PC-3 (cell line): ENCODE data around the gene FUS. TPM values are rescaled to one million over a fixed set of nuclear protein-coding genes. Genes with fewer than 3 reads are reported as not detected.

Source experiments
- ATAC-seq: fragments of 200-7000 bp; cut with Tn5 transposase; 2 replicates; pipeline ENCODE4 v1.9.1; 2020; ENCODE audit warnings: mild to moderate bottlenecking, moderate library complexity
- BruUV-seq: library from RNA; stranded (reverse); fragments of 400-500 nt; replicated peaks from 2 replicates; lab custom pipeline; 2021; lab: Mats Ljungman, UMichigan
- CTCF ChIA-PET: fragments of 300-600 bp; sonication (Branson Sonifier 250); formaldehyde crosslinking; loops from one replicate; lab custom pipeline; 2022; ENCODE audit warnings: antibody characterized with exemption; lab: Charles Lee
- POLR2A ChIA-PET: fragments of 300-600 bp; sonication (Branson Sonifier 250); formaldehyde crosslinking; loops from one replicate; lab custom pipeline; 2022; ENCODE audit warnings: antibody characterized with exemption; ENCODE audit not compliant: unreplicated experiment; lab: Charles Lee
- DNase-seq: peaks from one replicate; pipeline ENCODE4 v3.0.0-alpha.2; 2015
- H2AFZ ChIP-seq: fragments of 300-600 bp; sonication (generic); 2 replicates; pipeline ENCODE4 v1.6.0; 2016; ENCODE audit warnings: antibody characterized with exemption, low read length
- H3F3A ChIP-seq: fragments of 300-600 bp; sonication (generic); one replicate; pipeline ENCODE4 v1.6.0; 2017; ENCODE audit warnings: antibody characterized with exemption, low read length, control low read depth, mild to moderate bottlenecking; ENCODE audit not compliant: unreplicated experiment
- H3K27ac ChIP-seq: fragments of 300-600 bp; sonication (generic); 2 replicates; pipeline ENCODE4 v1.5.1; 2016; ENCODE audit warnings: mild to moderate bottlenecking, low read length
- H3K27me3 ChIP-seq: fragments of 300-600 bp; sonication (generic); 2 replicates; pipeline ENCODE4 v1.6.1; 2016; ENCODE audit warnings: low read length, mixed read lengths
- H3K36me3 ChIP-seq: fragments of 300-600 bp; sonication (generic); 2 replicates; pipeline ENCODE4 v1.6.1; 2016; ENCODE audit warnings: low read depth, mixed run types, low read length, mixed read lengths
- H3K4me1 ChIP-seq: fragments of 300-600 bp; sonication (generic); 2 replicates; pipeline ENCODE4 v1.5.1; 2016; ENCODE audit warnings: low read length; ENCODE audit not compliant: insufficient read depth
- H3K4me2 ChIP-seq: fragments of 300-600 bp; sonication (generic); 2 replicates; pipeline ENCODE4 v1.6.0; 2016; ENCODE audit warnings: low read length
- H3K4me3 ChIP-seq: fragments of 300-600 bp; sonication (generic); 2 replicates; pipeline ENCODE4 v1.5.1; 2016; ENCODE audit warnings: mild to moderate bottlenecking, low read length, mixed read lengths
- H3K79me2 ChIP-seq: fragments of 300-600 bp; sonication (generic); 2 replicates; pipeline ENCODE4 v1.6.1; 2017; ENCODE audit warnings: low read length, mixed read lengths
- H3K9ac ChIP-seq: fragments of 300-600 bp; sonication (generic); 2 replicates; pipeline ENCODE4 v1.6.0; 2016; ENCODE audit warnings: mild to moderate bottlenecking, low read length
- H3K9me2 ChIP-seq: fragments of 300-600 bp; sonication (generic); replicated peaks from 2 replicates; pipeline ENCODE4 v1.6.1; 2016; ENCODE audit warnings: mixed run types, low read length, mixed read lengths
- H3K9me3 ChIP-seq: fragments of 300-600 bp; sonication (generic); 2 replicates; pipeline ENCODE4 v1.6.1; 2016; ENCODE audit warnings: low read length, mixed read lengths
- H4K20me1 ChIP-seq: fragments of 300-600 bp; sonication (generic); 2 replicates; pipeline ENCODE4 v1.6.1; 2016; ENCODE audit warnings: low read length, mixed read lengths
- EZH2 ChIP-seq: fragments of 300-600 bp; sonication (generic); IDR thresholded peaks from one replicate; pipeline ENCODE4 v1.6.1; 2017; ENCODE audit warnings: antibody characterized with exemption, mild to moderate bottlenecking, low read length; ENCODE audit not compliant: unreplicated experiment
- EZH2phosphoT487 ChIP-seq: fragments of 300-600 bp; sonication (generic); IDR thresholded peaks from 2 replicates; pipeline ENCODE4 v1.6.1; 2018; ENCODE audit warnings: mild to moderate bottlenecking, antibody characterized with exemption, low read length, borderline replicate concordance
- intact Hi-C: fragments of 100-400 bp; cut with micrococcal nuclease; formaldehyde crosslinking; loops from 2 replicates; pipeline ENCODE4 v1.9.0; 2023
- total RNA-seq: library from RNA; depleted of rRNA; stranded (reverse); fragments of >200 nt; gene quantifications from 2 replicates; pipeline ENCODE4 v1.2.3, GENCODE V29; 2014
- TF ChIP-seq, protein P1 (sequence below): fragments of 300-600 bp; sonication (generic); conservative IDR thresholded peaks from 2 replicates; pipeline ENCODE4 v1.5.1; 2017; ENCODE audit warnings: antibody characterized with exemption, low read depth, mild to moderate bottlenecking, low read length

FUS gene
- total RNA-seq, 1 experiment from 2014 or later: 43.0 TPM

DNA sequence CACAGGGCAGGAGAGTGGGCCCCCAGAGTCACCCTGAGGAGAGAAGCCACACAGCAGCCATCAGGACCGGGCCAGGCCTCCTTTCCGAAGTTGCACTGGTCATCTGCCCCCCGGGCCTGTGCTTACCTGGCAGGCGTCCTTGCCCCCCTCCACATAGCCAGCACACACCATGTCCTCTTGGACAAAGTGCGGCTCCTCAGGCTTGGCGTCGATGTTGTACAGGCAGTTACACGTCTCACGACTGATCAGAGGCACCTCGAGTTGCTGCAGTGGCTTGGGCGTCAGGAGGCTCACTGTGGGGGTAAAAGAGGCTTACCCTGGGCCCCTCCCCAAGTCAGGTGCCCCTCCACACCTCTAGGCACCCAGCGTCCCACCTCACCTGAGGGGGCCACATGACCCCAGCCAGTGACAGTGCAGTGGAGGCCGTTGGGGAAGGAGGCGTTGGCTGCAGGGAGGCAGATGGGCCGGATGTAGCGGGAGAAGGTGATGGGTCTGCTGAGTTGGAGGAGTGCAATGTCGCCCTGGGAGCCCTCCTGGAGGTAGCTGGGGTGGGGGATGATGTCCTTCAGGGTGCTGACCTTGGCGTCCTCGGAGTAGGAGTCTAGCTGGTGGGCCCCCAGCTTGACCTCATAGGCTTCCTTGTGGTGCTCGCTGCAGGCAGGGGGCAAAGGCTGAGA lies 47.5 kb upstream of the FUS start:
- no peaks in the 10 kb centered on the region; the same call in 1 of the 2 replicates for H3K36me3 ChIP-seq
- H3K9ac ChIP-seq: no peak overlapping the region
- intact Hi-C loops: no loop called here
- POLR2A ChIA-PET: no interaction called here
- no peak overlapping the region for H3K4me2 ChIP-seq
- no peak overlapping the region for H3K27ac ChIP-seq
- H3K27me3 ChIP-seq: no peaks in the 10 kb centered on the region
- no peak for DNase-seq
- H3K4me1 ChIP-seq: peaks cover 34% of the 10 kb centered on the region
- CTCF ChIA-PET: no interaction called here
- H4K20me1 ChIP-seq: no peaks in the 10 kb centered on the region
- no peaks in the 10 kb centered on the region for H3F3A ChIP-seq
- H3K79me2 ChIP-seq: no peaks in the 10 kb centered on the region
- TF ChIP-seq EZH2: no peak
- TF ChIP-seq, protein P1, sequence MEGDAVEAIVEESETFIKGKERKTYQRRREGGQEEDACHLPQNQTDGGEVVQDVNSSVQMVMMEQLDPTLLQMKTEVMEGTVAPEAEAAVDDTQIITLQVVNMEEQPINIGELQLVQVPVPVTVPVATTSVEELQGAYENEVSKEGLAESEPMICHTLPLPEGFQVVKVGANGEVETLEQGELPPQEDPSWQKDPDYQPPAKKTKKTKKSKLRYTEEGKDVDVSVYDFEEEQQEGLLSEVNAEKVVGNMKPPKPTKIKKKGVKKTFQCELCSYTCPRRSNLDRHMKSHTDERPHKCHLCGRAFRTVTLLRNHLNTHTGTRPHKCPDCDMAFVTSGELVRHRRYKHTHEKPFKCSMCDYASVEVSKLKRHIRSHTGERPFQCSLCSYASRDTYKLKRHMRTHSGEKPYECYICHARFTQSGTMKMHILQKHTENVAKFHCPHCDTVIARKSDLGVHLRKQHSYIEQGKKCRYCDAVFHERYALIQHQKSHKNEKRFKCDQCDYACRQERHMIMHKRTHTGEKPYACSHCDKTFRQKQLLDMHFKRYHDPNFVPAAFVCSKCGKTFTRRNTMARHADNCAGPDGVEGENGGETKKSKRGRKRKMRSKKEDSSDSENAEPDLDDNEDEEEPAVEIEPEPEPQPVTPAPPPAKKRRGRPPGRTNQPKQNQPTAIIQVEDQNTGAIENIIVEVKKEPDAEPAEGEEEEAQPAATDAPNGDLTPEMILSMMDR: no peak
- TF ChIP-seq EZH2phosphoT487: no peak
- H3K9me2 ChIP-seq: no peaks in the 10 kb centered on the region
- no peak overlapping the region for H2AFZ ChIP-seq
- no TSS peak for BruUV-seq
- H3K4me3 ChIP-seq: no peak overlapping the region
- no peak for ATAC-seq
- H3K9me3 ChIP-seq: no peaks in the 10 kb centered on the region

DNA sequence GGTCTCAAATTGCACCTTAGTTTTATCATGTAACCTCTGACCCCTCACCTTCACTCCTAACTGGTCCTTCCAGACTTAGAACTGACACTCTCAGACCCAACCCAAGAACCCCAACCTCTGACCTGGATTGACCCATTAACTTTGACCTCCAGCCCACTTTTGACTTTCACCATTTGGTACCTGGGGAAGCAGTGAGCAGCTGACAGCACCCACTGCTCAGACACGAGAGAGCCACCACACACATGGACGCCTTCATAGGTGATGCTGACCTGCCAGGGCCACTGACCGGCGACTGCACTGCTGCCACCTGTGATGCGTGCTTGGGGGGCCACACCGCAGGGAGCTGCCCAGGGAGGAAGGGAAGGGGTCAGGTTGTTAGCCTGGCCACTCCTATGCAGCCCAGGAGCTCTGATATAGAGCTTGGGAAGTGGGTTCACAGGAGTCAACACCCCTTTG lies 46.9 kb upstream of the FUS start:
- BruUV-seq: no TSS peak
- no peak overlapping the region for H3K4me3 ChIP-seq
- POLR2A ChIA-PET: no interaction called here
- CTCF ChIA-PET: no interaction called here
- no peak for TF ChIP-seq EZH2phosphoT487
- no peak for TF ChIP-seq EZH2
- TF ChIP-seq, protein P1: no peak
- H3K27me3 ChIP-seq: no peaks in the 10 kb centered on the region
- no peak overlapping the region for H3K27ac ChIP-seq
- intact Hi-C loops: no loop called here
- no peaks in the 10 kb centered on the region for H3K9me3 ChIP-seq
- no peaks in the 10 kb centered on the region for H3F3A ChIP-seq
- H4K20me1 ChIP-seq: no peaks in the 10 kb centered on the region
- no peaks in the 10 kb centered on the region for H3K9me2 ChIP-seq
- DNase-seq (no peak), ATAC-seq (no peak)
- no peaks in the 10 kb centered on the region for H3K79me2 ChIP-seq
- H2AFZ ChIP-seq: no peak overlapping the region
- H3K9ac ChIP-seq: no peak overlapping the region
- H3K4me1 ChIP-seq: peaks cover 34% of the 10 kb centered on the region
- no peak overlapping the region for H3K4me2 ChIP-seq
- H3K36me3 ChIP-seq: no peaks in the 10 kb centered on the region; the same call in 1 of the 2 replicates

DNA sequence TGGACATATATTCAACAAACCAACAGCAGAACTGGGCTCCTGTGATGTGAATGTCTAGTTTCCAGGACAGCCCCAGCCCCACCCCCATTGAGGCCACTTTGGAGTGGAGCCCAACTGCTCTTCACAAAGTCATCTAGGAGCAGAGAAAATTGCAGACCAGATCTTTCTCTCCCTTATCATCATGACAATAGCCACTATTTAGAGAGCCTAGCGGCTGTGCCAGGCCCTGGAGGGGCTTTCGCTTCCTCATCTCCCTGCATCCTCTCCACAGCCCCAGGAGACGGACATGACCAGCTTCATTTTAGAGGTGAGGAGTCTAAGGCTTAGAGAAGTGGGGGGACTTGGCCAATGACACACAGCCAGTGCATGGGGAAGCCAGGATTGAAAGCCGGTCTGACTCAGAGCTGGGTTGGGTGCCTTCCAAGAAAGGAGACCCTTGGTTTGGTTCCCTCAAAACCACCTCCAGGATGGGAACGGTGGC lies 45.8 kb upstream of the FUS start:
- Histone ChIP-seq H3F3A (no peaks in the 10 kb centered on the region), H3K4me1 (peaks cover 37% of the 10 kb centered on the region), H4K20me1 (no peaks in the 10 kb centered on the region), H3K4me3 (no peak overlapping the region), H3K36me3 (no peaks in the 10 kb centered on the region; the same call in 1 of the 2 replicates), H2AFZ (no peak overlapping the region), H3K9ac (no peak overlapping the region), H3K27me3 (no peaks in the 10 kb centered on the region), H3K27ac (no peak overlapping the region), H3K4me2 (peak overlapping the region; percentile 72), H3K9me2 (no peaks in the 10 kb centered on the region), H3K79me2 (no peaks in the 10 kb centered on the region), H3K9me3 (no peaks in the 10 kb centered on the region)
- ChIA-PET CTCF (no interaction called here), POLR2A (no interaction called here)
- intact Hi-C loops: no loop called here
- TF ChIP-seq, protein P1: no peak
- TF ChIP-seq EZH2: no peak
- no peak for TF ChIP-seq EZH2phosphoT487
- BruUV-seq: no TSS peak
- ATAC-seq: no peak
- DNase-seq: no peak
